Umbilical cord (tissue), 2 donors: ENCODE data around the gene SHC2. TPM values are rescaled to one million over a fixed set of nuclear protein-coding genes. Genes with fewer than 3 reads are reported as not detected.

ENCODE experiments used
- DNase-seq: peaks from one replicate; pipeline ENCODE4 v3.0.0-alpha.2; 2015; ENCODE audit warnings: low spot score
- total RNA-seq: library from RNA; depleted of rRNA; stranded (reverse); fragments of >200 nt; gene quantifications from one replicate; pipeline ENCODE4 v1.2.3, GENCODE V29; 2014; ENCODE audit warnings: low replicate concordance; ENCODE audit not compliant: insufficient read depth

Gene SHC2
- 11.1 TPM for total RNA-seq

DNA sequence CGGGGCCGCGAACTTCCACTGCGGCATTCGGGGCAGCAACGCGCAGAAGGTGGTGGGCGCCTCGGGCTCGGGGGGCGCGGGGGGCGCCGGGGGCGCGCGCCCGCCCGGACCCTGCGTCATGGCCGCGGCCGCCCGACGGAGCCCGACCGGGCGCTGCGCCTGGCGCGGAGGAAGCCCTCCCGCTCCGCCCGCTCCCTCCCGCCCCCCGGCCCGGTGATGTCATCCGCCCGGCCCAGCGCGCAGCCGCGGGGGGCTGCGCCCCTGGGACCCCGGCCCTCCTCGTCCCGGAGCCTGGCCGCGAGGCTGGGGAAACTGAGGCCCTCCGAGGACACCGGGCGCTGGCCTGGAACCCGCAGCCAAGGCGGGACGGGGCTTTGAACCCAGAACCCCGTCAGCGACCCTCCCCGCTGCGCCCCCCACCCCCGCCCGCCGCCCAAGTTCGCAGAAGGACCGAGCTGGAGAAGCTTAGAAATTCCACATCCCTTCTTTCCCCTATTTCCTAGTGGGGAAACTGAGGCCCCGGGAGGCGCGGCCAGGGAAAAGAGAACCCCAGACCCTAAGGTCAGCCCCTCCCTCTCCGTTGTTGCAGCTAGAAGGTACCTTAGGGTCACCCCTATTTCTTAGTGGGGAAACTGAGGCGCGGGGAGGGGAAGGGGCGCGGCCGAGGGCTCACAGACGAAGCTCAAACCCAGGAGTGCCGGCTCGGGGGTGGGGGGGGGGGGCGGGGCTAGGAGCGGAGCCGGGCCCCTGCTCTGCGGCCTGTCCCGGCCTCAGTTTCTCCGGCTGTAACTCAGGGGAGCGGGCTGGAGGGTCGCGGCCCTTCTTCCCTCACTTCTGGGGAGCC is at the start of gene SHC2:
TSS of gene SHC2 (minus strand) at position 157 of the 844 bp plus-strand sequence. CDS start at position 120, 37 bp downstream.
- DNase-seq = no peak

- no peak for DNase-seq
These were observed 47.6 kb upstream of the SHC2 start for GRCh38 chr19:508204-509150.

- DNase-seq = peak; percentile 85
These were observed 46.7 kb upstream of the SHC2 start, which contains the start of gene TPGS1 for GRCh38 chr19:507286-508203. Gene TPGS1, plus strand, starts transcription at chr19:507497. Its CDS starts 10 bp downstream, at chr19:507507.

- DNase-seq = peak; percentile 100
These were observed 45.8 kb upstream of the SHC2 start for GRCh38 chr19:506404-507285.

- DNase-seq = no peak
These were observed 43.8 kb upstream of the SHC2 start for GRCh38 chr19:504616-505015.

DNA sequence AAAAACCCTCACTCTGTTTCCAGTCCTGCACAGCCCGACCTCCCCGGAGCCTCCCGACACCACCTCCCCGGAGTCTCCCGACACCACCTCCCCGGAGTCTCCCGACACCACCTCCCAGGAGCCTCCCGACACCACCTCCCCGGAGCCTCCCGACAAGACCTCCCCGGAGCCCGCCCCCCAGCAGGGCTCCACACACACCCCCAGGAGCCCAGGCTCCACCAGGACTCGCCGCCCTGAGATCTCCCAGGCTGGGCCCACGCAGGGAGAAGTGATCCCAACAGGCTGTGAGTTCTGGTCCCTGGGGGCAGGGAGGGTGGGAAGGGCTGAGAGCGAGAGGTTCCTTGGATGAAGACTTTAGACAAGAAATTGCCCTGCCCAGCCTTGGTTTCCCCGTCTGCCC is 40.8 kb upstream of the SHC2 start:
- no peak for DNase-seq

DNA sequence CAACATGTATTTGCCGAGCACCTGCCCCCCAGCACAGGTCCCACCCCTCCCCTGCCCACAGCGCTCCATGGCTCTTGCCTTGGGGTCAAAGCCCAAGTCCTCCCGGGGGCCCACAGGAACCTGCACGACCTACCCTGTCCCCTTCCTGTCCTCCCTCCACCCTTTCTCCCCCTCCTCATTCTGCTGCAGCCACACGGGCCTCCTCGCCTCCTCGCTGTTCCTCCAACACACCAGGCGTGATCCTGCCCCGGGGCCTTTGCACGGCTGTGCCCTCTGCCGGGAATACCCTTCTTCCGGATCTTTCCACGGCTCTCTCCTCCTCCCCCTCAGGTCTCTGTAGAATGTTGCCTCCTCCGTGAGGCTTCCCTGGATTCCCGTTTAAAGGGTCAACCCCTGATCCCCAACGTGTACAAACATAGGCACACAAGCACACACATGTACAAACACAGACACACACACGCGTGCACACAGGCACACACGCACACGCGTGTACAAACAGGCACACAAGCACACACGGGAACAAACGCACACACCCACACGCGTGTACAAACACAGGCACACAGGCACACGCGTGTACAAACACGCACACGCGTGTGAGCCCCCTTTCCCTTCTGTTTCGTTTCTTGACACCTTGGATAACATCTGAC is 38.3 kb upstream of the SHC2 start:
- no peak for DNase-seq

DNA sequence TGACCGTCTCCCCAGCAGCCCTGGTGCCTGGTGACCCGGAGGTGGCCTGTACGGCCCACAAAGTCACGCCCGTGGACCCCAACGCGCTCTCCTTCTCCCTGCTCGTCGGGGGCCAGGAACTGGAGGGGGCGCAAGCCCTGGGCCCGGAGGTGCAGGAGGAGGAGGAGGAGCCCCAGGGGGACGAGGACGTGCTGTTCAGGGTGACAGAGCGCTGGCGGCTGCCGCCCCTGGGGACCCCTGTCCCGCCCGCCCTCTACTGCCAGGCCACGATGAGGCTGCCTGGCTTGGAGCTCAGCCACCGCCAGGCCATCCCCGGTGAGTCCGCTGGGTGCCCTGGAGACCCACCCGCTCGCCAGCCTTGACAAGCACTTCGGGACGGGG is 37.7 kb upstream of the SHC2 start:
- DNase-seq = no peak

DNA sequence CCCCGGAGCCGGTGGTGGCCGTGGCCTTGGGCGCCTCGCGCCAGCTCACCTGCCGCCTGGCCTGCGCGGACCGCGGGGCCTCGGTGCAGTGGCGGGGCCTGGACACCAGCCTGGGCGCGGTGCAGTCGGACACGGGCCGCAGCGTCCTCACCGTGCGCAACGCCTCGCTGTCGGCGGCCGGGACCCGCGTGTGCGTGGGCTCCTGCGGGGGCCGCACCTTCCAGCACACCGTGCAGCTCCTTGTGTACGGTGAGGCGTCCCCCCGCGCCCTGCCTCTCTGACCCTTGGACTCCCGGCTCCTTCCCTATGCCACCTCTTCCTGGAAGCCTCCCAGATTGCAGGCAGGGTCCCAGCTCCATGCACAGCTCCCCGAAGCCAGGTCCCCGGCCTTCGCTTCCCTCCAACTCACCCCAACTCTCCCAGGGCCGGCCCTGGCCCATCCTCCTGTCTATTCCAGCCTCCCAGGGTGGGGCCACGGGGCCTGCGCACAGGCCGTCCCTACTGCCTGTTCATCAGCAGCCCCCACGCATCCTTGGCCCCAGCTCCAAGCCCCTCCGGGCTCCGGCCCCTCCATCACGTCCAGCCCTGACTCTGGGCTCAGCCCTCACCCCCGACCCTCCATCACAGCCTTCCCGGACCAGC is 37.2 kb upstream of the SHC2 start:
- no peak for DNase-seq

DNA sequence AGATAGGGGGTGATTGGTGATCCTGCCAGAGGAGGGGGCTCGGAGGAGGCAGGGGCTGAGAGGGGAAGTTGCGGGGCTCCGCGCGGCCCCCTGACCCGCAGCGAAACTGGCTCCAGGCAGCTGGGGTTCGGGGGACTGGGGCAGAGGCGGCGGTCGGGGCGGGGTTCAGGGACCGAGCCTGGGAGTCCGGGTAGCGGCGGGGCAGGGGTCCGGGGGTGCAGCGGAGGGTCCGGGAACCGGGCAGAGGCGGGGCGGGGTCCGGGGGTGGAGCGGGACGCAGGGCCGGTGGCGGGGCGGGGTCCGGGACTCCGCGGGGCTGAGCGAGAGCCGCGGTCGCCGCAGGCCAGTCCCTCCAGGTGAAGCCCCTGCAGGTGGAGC is 36.6 kb upstream of the SHC2 start:
- no peak for DNase-seq

- no peak for DNase-seq
These were observed 36.2 kb upstream of the SHC2 start for GRCh38 chr19:496986-497385.

GRCh38 chr19:496112-496665 is 35.4 kb upstream of the SHC2 start, which contains the start of gene MADCAM1:
Gene MADCAM1, plus strand, starts transcription at chr19:496486. Its CDS starts 14 bp downstream, at chr19:496500.
- no peak for DNase-seq

DNA sequence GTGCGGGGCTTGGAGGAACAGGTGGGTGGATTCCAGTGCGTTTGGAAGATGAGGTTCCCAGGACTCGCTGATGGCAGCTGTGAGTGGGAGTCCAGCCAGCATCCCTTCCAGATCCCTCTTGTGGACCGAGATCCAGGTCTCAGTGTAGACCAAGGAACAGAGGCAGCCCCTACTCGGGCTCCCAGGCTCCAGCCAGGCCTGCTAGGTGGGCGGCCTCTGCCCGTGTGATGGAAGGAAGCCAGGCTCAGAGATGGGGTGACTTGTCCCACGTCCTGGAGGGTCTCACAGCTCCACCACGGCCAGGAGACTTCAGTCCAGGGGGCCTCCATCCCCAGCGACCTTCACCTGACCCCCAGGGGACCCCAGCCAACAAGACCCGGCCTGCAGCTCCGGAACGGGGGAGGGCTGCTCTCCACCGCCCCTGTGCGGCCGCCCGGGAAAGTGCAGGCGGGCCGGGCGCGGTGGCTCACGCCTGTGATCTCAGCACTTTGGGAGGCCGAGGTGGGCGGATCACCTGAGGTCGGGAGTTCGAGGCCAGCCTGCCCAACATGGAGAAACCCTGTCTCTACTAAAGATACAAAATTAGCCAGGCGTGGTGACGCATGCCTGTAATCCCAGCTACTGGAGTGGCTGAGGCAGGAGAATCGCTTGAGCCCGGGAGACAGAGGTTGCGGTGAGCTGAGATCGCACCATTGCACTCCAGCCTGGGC is 34.7 kb upstream of the SHC2 start:
- no peak for DNase-seq

DNA sequence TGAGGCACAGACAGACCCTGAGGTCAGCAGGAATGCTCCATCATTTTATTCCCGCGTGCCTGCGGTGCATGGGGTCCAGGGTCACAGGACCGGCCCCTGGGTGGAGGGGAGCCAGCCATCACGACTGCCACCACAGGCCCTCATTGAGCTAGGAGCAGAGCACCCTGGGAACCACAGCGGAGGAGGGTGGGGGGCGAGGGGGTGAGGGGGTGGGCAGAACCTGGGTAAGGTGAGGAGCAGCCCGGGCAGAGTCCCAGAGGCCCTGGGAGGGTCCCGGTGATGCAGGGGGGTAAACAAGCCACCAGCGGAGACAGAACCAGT is 34.2 kb upstream of the SHC2 start:
- no peak for DNase-seq

DNA sequence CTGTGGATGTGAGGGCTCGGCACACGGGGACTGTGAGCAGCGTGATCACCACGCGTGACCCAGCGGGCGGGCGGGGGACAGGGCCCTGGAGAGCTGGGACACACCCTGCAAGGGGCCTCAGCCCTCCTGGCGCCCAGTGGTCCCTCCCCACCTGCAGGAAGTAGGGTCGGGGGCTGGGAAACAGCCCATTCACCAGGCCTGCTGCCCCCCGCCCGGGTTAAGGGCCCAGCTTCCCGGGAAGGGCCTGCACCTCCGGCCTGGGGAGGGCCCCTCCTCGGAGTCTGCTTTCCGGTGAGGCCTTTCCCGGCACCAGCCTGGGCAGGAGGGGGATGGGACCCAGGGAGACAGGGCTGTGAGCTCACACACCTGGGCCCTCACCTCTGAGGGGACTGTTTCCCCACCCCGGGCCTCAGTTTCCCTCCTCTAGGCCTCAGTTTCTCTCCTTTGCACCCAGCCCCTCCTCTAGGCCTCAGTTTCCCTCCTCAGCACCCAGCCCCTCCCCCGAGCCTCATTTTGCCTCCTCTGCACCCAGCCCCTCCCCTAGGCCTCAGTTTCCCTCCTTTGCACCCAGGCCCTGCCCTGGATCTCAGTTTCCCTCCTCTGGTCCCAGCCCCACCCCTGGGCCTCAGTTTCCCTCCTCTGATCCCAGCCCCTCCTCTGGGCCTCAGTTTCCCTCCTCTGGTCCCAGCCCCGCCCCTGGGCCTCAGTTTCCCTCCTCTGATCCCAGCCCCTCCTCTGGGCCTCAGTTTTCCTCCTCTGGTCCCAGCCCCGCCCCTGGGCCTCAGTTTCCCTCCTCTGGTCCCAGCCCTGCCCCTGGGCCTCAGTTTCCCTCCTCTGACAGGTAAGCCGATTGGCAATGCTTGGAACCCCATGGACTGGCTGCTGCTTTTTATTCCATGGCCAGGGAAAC is 33.6 kb upstream of the SHC2 start:
- no peak for DNase-seq

- DNase-seq = no peak
These were observed 32.7 kb upstream of the SHC2 start for GRCh38 chr19:493391-494170.
